Liver (tissue), 9 donors: Measurements from ENCODE around the gene CAMK1D. TPM values are rescaled to one million over a fixed set of nuclear protein-coding genes. Genes with fewer than 3 reads are reported as not detected.

ENCODE experiments used
- DNase-seq: peaks from one replicate; pipeline ENCODE4 v3.0.0-alpha.2; 2017; ENCODE audit warnings: low spot score
- H3K27ac ChIP-seq, 2 donors: one replicate each; pipeline ENCODE4 v1.7.0; 2013; ENCODE audit warnings: inconsistent platforms in 2 of 2, low read length in 2 of 2, control low read depth in 1 of 2, low read depth in 1 of 2, mild to moderate bottlenecking in 1 of 2
- H3K27me3 ChIP-seq, 4 donors: one replicate each; pipeline versions ENCODE4 v1.6.1 to v1.7.0; 2013; ENCODE audit warnings: low read length in 3 of 4, inconsistent platforms in 1 of 4, mild to moderate bottlenecking in 1 of 4, moderate library complexity in 1 of 4; ENCODE audit not compliant: control insufficient read depth in 4 of 4, insufficient read depth in 4 of 4
- H3K36me3 ChIP-seq, 4 donors: one replicate each; pipeline versions ENCODE4 v1.6.1 to v1.7.0; 2013; ENCODE audit warnings: low read length in 3 of 4, mild to moderate bottlenecking in 3 of 4, low read depth in 1 of 4, moderate library complexity in 1 of 4; ENCODE audit not compliant: control insufficient read depth in 4 of 4, insufficient read depth in 3 of 4
- H3K4me1 ChIP-seq, 4 donors: one replicate each; pipeline versions ENCODE4 v1.6.1 to v1.7.0; 2013; ENCODE audit warnings: low read length in 3 of 4, mild to moderate bottlenecking in 3 of 4, moderate library complexity in 1 of 4; ENCODE audit not compliant: control insufficient read depth in 4 of 4, insufficient read depth in 4 of 4
- H3K4me3 ChIP-seq, 3 donors: one replicate each; pipeline versions ENCODE4 v1.6.1 to v1.7.0; 2013; ENCODE audit warnings: low read length in 3 of 3, control low read depth in 1 of 3, low read depth in 1 of 3, mild to moderate bottlenecking in 1 of 3
- H3K9ac ChIP-seq, 2 donors: one replicate each; pipeline ENCODE4 v1.7.0; 2013; ENCODE audit warnings: low read length in 2 of 2, mild to moderate bottlenecking in 2 of 2, moderate library complexity in 2 of 2, control low read depth in 1 of 2, low read depth in 1 of 2
- H3K9me3 ChIP-seq, 4 donors: one replicate each; pipeline versions ENCODE4 v1.6.1 to v1.7.0; 2013; ENCODE audit warnings: low read length in 3 of 4; ENCODE audit not compliant: control insufficient read depth in 4 of 4
- ATF3 ChIP-seq: IDR thresholded peaks from 2 replicates; pipeline ENCODE4 v1.6.1; 2016; ENCODE audit warnings: antibody characterized with exemption
- CTCF ChIP-seq: fragments of 150-350 bp; IDR thresholded peaks from 2 replicates; pipeline ENCODE4 v1.5.1; 2017; ENCODE audit warnings: improper control_type of control experiment, low read depth, low read length; ENCODE audit not compliant: missing input control
- EGR1 ChIP-seq, 2 donors: IDR thresholded peaks; 2 replicates each; pipeline ENCODE4 v1.6.1; 2016 to 2018; ENCODE audit warnings: antibody characterized with exemption in 2 of 2, low read depth in 2 of 2
- HNF4G ChIP-seq: IDR thresholded peaks from 2 replicates; pipeline ENCODE4 v1.6.1; 2016; ENCODE audit warnings: antibody characterized with exemption
- JUND ChIP-seq, 2 donors: IDR thresholded peaks; 2 replicates each; pipeline ENCODE4 v1.6.1; 2016; ENCODE audit warnings: antibody characterized with exemption in 2 of 2
- MAX ChIP-seq: IDR thresholded peaks from 2 replicates; pipeline ENCODE4 v1.6.1; 2016; ENCODE audit warnings: antibody characterized with exemption
- NR2F2 ChIP-seq: IDR thresholded peaks from 2 replicates; pipeline ENCODE4 v1.6.1; 2016; ENCODE audit warnings: antibody characterized with exemption
- RXRA ChIP-seq, 2 donors: IDR thresholded peaks; 2 replicates each; pipeline ENCODE4 v1.6.1; 2017 to 2018; ENCODE audit warnings: antibody characterized with exemption in 2 of 2, mild to moderate bottlenecking in 1 of 2
- SP1 ChIP-seq: IDR thresholded peaks from 2 replicates; pipeline ENCODE4 v1.6.1; 2018; ENCODE audit warnings: antibody characterized with exemption, mild to moderate bottlenecking
- TAF1 ChIP-seq: conservative IDR thresholded peaks from 2 replicates; pipeline ENCODE4 v1.6.1; 2016; ENCODE audit warnings: antibody characterized with exemption, mild to moderate bottlenecking
- YY1 ChIP-seq: IDR thresholded peaks from 2 replicates; pipeline ENCODE4 v1.6.1; 2016; ENCODE audit warnings: antibody characterized with exemption, mild to moderate bottlenecking
- ZBTB33 ChIP-seq: IDR thresholded peaks from 2 replicates; pipeline ENCODE4 v1.6.1; 2016; ENCODE audit warnings: antibody characterized with exemption
- WGBS: extraction: QIAGEN DNeasy Blood & Tissue Kit; methylation state at CpG from one replicate; pipeline ENCODE4 v1.1.7; 2013; 5-methylcytosine and 5-hydroxymethylcytosine counted together
- polyA plus RNA-seq, 2 donors: library from polyadenylated mRNA; stranded (reverse) in 1 of 2; unstranded in 1 of 2; fragments of 200-250 nt in 1 of 2; fragments of >200 nt in 1 of 2; fragmentation: Nextera tagmentation in 1 of 2; extraction: Ambion mirVana in 1 of 2; gene quantifications; one replicate each; pipeline versions ENCODE4 v1.2.1 to v1.2.3, GENCODE V29; 2013 to 2015
- total RNA-seq, 2 donors: library from RNA; depleted of rRNA; stranded (reverse); fragments of >200 nt; gene quantifications; one replicate each; pipeline ENCODE4 v1.2.3, GENCODE V29; 2014
- donor health status: healthy.
- donor health status: healthy.
- donor health status: healthy.
- donor health status: healthy.
- donor health status: healthy.

Gene CAMK1D
- total and polyA plus RNA-seq, 4 donors = 2.7 to 10.1 (median 4.2) TPM

GRCh38 chr10:12690525-12691126 lies 341.3 kb downstream of the CAMK1D start:
- H3K9me3 ChIP-seq = no peaks in the 10 kb centered on the region
- TF ChIP-seq HNF4G (no peak), MAX (peak; percentile 25), ATF3 (no peak), ZBTB33 (no peak), RXRA (IDR thresholded peaks at IDR 0.05) (peak in 1 of 2 donors; percentile 17), EGR1 (IDR thresholded peaks at IDR 0.05; ENCODE audit: low read depth in 2 of 2) (no peak), TAF1 (no peak), NR2F2 (peak; percentile 75), SP1 (no peak), YY1 (no peak)
- no peaks in the 10 kb centered on the region for H3K27me3 ChIP-seq
- WGBS = 72% methylated on average over 10 of the region's 10 CpGs
- DNase-seq = no peak
- H3K4me1 ChIP-seq = peaks cover 0 to 27% (median 4%) of the 10 kb centered on the region in 4 donors
- no peak overlapping the region for H3K9ac ChIP-seq
- H3K27ac ChIP-seq = peak overlapping the region; percentile 69 to 86
- H3K36me3 ChIP-seq = no peaks in the 10 kb centered on the region
- H3K4me3 ChIP-seq = no peak overlapping the region

- Histone ChIP-seq H3K9me3 (no peaks in the 10 kb centered on the region), H3K36me3 (no peaks in the 10 kb centered on the region), H3K9ac (no peak overlapping the region), H3K27me3 (no peaks in the 10 kb centered on the region), H3K4me1 (peaks cover 0 to 27% (median 4%) of the 10 kb centered on the region in 4 donors), H3K4me3 (no peak overlapping the region), H3K27ac (no peak overlapping the region)
- WGBS = 93% methylated on average over 7 of the region's 7 CpGs
- no peak for DNase-seq
- no peak for TF ChIP-seq JUND (IDR thresholded peaks at IDR 0.05)
- no peak for TF ChIP-seq HNF4G
- no peak for TF ChIP-seq ZBTB33
- no peak for TF ChIP-seq CTCF
- TF ChIP-seq ATF3 = no peak
These were observed 342.2 kb downstream of the CAMK1D start for GRCh38 chr10:12691596-12691995.
